ENCODE results near the gene MRPL53.

MRPL53 gene

GRCh38 chr2:74503506-74504475, 31.3 kb upstream of the MRPL53 start:
- H3K27ac ChIP-seq = peak overlapping the region in 20 of 21 experiments; percentile 8 to 92 (median 78)
- peak overlapping the region; percentile 35 to 58 (median 52) for H3K4me3 ChIP-seq

GRCh38 chr2:74502720-74503505, 30.4 kb upstream of the MRPL53 start:
- H3K27ac ChIP-seq = peak overlapping the region in 20 of 21 experiments; percentile 8 to 92 (median 78)

GRCh38 chr2:74502147-74502719, 29.8 kb upstream of the MRPL53 start:
- H3K4me3 ChIP-seq = peak overlapping the region; percentile 35 to 58 (median 52)
- H3K27ac ChIP-seq = peak overlapping the region in 19 of 21 experiments; percentile 8 to 92 (median 78)

More at GRCh38 chr2:74502720-74503505, 30.4 kb upstream of the MRPL53 start:
- H3K4me3 ChIP-seq = peak overlapping the region; percentile 35 to 58 (median 52)

- H3K4me3 ChIP-seq = no peak overlapping the region
- no peak overlapping the region for H3K27ac ChIP-seq
Observed at GRCh38 chr2:74501335-74502071, 29.0 kb upstream of the MRPL53 start.

GRCh38 chr2:74500578-74500946, 28.1 kb upstream of the MRPL53 start:
- H3K27ac ChIP-seq = no peak overlapping the region
- no peak overlapping the region for H3K4me3 ChIP-seq

- Histone ChIP-seq H3K27ac (no peak overlapping the region), H3K4me3 (no peak overlapping the region)
Observed at GRCh38 chr2:74499940-74500577, 27.6 kb upstream of the MRPL53 start.

- peak within 1 kb of the TSS in 6 of 7 experiments; percentile 9 to 43 (median 26) for H3K4me3 ChIP-seq
Observed at GRCh38 chr2:74499267-74499939, 26.9 kb upstream of the MRPL53 start, which contains the start of gene LBX2. Gene LBX2 (minus strand): TSS chr2:74499603. CDS start chr2:74499537, 66 bp downstream.

GRCh38 chr2:74498500-74499266, 26.2 kb upstream of the MRPL53 start:
- Histone ChIP-seq H3K27ac (peak overlapping the region in 2 of 21 experiments; percentile 56 to 65), H3K4me3 (peak overlapping the region; percentile 3 to 43 (median 26))

More at GRCh38 chr2:74499267-74499939, 26.9 kb upstream of the MRPL53 start, which contains the start of gene LBX2:
- peak within 1 kb of the TSS in 2 of 21 experiments; percentile 56 to 65 for H3K27ac ChIP-seq

- peak overlapping the region; percentile 3 to 43 (median 26) for H3K4me3 ChIP-seq
- H3K27ac ChIP-seq = peak overlapping the region in 2 of 21 experiments; percentile 56 to 65
Observed at GRCh38 chr2:74497777-74498499, 25.5 kb upstream of the MRPL53 start.

GRCh38 chr2:74496997-74497776, 24.7 kb upstream of the MRPL53 start:
- Histone ChIP-seq H3K27ac (peak overlapping the region in 1 of 21 experiments; percentile 56), H3K4me3 (peak overlapping the region in 4 of 7 experiments; percentile 26 to 43 (median 28))

- Histone ChIP-seq H3K27ac (no peak overlapping the region), H3K4me3 (no peak overlapping the region)
Observed at GRCh38 chr2:74495440-74495839, 23.0 kb upstream of the MRPL53 start.

GRCh38 chr2:74493546-74493945, 21.1 kb upstream of the MRPL53 start:
- Histone ChIP-seq H3K27ac (no peak overlapping the region), H3K4me3 (no peak overlapping the region)

GRCh38 chr2:74491648-74492544, 19.4 kb upstream of the MRPL53 start:
- Histone ChIP-seq H3K27ac (no peak overlapping the region), H3K4me3 (no peak overlapping the region)

- no peak overlapping the region for H3K4me3 ChIP-seq
- no peak overlapping the region for H3K27ac ChIP-seq
Observed at GRCh38 chr2:74489906-74490305, 17.4 kb upstream of the MRPL53 start.

Data from skin epidermis (tissue), 12 donors.